Right atrium auricular region (tissue), 2 donors: Measurements from ENCODE around the gene GJB5. TPM values are rescaled to one million over a fixed set of nuclear protein-coding genes. Genes with fewer than 3 reads are reported as not detected.
"Not testable (repeated sequence)": the region's sequence is repeated elsewhere in the genome, so short reads cannot be mapped to it uniquely, and the experiment has no call there.

Source experiments
- DNase-seq: peaks from one replicate; pipeline ENCODE4 v3.0.0-alpha.2; 2019; ENCODE audit warnings: low spot score
- H3K27ac ChIP-seq, 2 donors: fragments of 200-600 bp; sonication (generic); 1 replicate in 1 of 2; 2 replicates in 1 of 2; pipeline ENCODE4 v1.5.1; 2016 to 2019
- H3K27me3 ChIP-seq, 2 donors: fragments of 200-600 bp; sonication (generic); one replicate each; pipeline versions ENCODE4 v1.5.1 to v1.6.0; 2017 to 2019
- H3K36me3 ChIP-seq: fragments of 200-600 bp; sonication (generic); one replicate; pipeline ENCODE4 v1.5.1; 2016
- H3K4me1 ChIP-seq, 2 donors: fragments of 200-600 bp; sonication (generic); one replicate each; pipeline versions ENCODE4 v1.5.1 to v1.6.0; 2017 to 2019
- H3K4me3 ChIP-seq, 2 donors: fragments of 200-600 bp; sonication (generic); 1 replicate in 1 of 2; 2 replicates in 1 of 2; pipeline ENCODE4 v1.5.1; 2017 to 2019; ENCODE audit warnings: mild to moderate bottlenecking in 1 of 2, moderate library complexity in 1 of 2
- H3K9me3 ChIP-seq, 2 donors: fragments of 200-600 bp; sonication (generic); one replicate each; pipeline ENCODE4 v1.5.1; 2019
- CTCF ChIP-seq, 2 donors: fragments of 200-600 bp; sonication (generic); IDR thresholded peaks; one replicate each; pipeline ENCODE4 v1.5.1; 2019; ENCODE audit warnings: antibody characterized with exemption in 2 of 2
- total RNA-seq, 2 donors: library from RNA; depleted of rRNA; stranded (reverse); fragments of >200 nt; gene quantifications; one replicate each; pipeline ENCODE4 v1.1.0, GENCODE V29; 2016

GJB5 gene
- total RNA-seq, 2 donors from 2014 or later = not detected

GRCh38 chr1:34771573-34772371 lies 16.9 kb downstream of the GJB5 start:
- Histone ChIP-seq H3K4me3 (no peak overlapping the region), H3K27me3 (no peaks in the 10 kb centered on the region), H3K4me1 (no peaks in the 10 kb centered on the region), H3K36me3 (no peaks in the 10 kb centered on the region), H3K27ac (no peak overlapping the region), H3K9me3 (no peaks in the 10 kb centered on the region)
- no peak for TF ChIP-seq CTCF (IDR thresholded peaks at IDR 0.05)
- no peak for DNase-seq

- DNase-seq, H3K36me3 ChIP-seq, H3K27me3 ChIP-seq, H3K4me1 ChIP-seq, H3K9me3 ChIP-seq, H3K27ac ChIP-seq, H3K4me3 ChIP-seq: not testable (repeated sequence)
Measured at GRCh38 chr1:34773114-34773513, 18.3 kb downstream of the GJB5 start.

GRCh38 chr1:34774957-34775356 lies 20.1 kb downstream of the GJB5 start:
- Histone ChIP-seq H3K27ac (no peak overlapping the region), H3K4me1 (no peaks in the 10 kb centered on the region), H3K27me3 (peaks cover 0 to 2% of the 10 kb centered on the region in 2 donors), H3K9me3 (no peaks in the 10 kb centered on the region), H3K36me3 (no peaks in the 10 kb centered on the region), H3K4me3 (no peak overlapping the region)
- TF ChIP-seq CTCF (IDR thresholded peaks at IDR 0.05) = no peak
- DNase-seq = no peak

GRCh38 chr1:34776911-34777310 lies 22.1 kb downstream of the GJB5 start:
- Histone ChIP-seq H3K27ac (no peak overlapping the region), H3K4me1 (peaks cover 0 to 11% of the 10 kb centered on the region in 2 donors), H3K27me3 (peaks cover 10 to 17% of the 10 kb centered on the region in 2 donors), H3K36me3 (no peaks in the 10 kb centered on the region), H3K4me3 (no peak overlapping the region), H3K9me3 (no peaks in the 10 kb centered on the region)
- TF ChIP-seq CTCF (IDR thresholded peaks at IDR 0.05) = no peak
- DNase-seq = no peak

GRCh38 chr1:34777519-34778321 lies 22.9 kb downstream of the GJB5 start:
- H3K27ac ChIP-seq = no peak overlapping the region
- peaks cover 11 to 20% of the 10 kb centered on the region in 2 donors for H3K27me3 ChIP-seq
- no peak for TF ChIP-seq CTCF (IDR thresholded peaks at IDR 0.05)
- H3K4me3 ChIP-seq = no peak overlapping the region
- H3K36me3 ChIP-seq = no peaks in the 10 kb centered on the region
- peaks cover 0 to 14% of the 10 kb centered on the region in 2 donors for H3K4me1 ChIP-seq
- H3K9me3 ChIP-seq = no peaks in the 10 kb centered on the region
- no peak for DNase-seq

GRCh38 chr1:34778381-34778780 lies 23.5 kb downstream of the GJB5 start:
- no peak overlapping the region for H3K27ac ChIP-seq
- H3K36me3 ChIP-seq = no peaks in the 10 kb centered on the region
- H3K9me3 ChIP-seq = no peaks in the 10 kb centered on the region
- H3K4me1 ChIP-seq = peaks cover 0 to 14% of the 10 kb centered on the region in 2 donors
- H3K4me3 ChIP-seq = no peak overlapping the region
- peaks cover 11 to 20% of the 10 kb centered on the region in 2 donors for H3K27me3 ChIP-seq
- no peak for TF ChIP-seq CTCF (IDR thresholded peaks at IDR 0.05)
- no peak for DNase-seq
